Progenitor cell of endocrine pancreas (in vitro differentiated cells): ENCODE data around the gene ZFPL1. TPM values are rescaled to one million over a fixed set of nuclear protein-coding genes. Genes with fewer than 3 reads are reported as not detected.
A peak's percentile ranks its signal among the peaks of the same experiment; 100 is the strongest.

Experiments
- DNase-seq: peaks from one replicate; pipeline ENCODE4 v3.0.0; 2021; ENCODE audit warnings: low spot score; ENCODE audit not compliant: unreplicated experiment
- H3K27ac Mint-ChIP-seq: 2 replicates; pipeline ENCODE4 v1.8.0; 2021; ENCODE audit warnings: mild to moderate bottlenecking, moderate library complexity, mixed read lengths
- H3K27me3 Mint-ChIP-seq: 2 replicates; pipeline ENCODE4 v1.8.0; 2021; ENCODE audit warnings: mixed read lengths
- H3K36me3 Mint-ChIP-seq: 2 replicates; pipeline ENCODE4 v1.8.0; 2022; ENCODE audit warnings: mixed read lengths; ENCODE audit not compliant: insufficient read depth
- H3K4me1 Mint-ChIP-seq: 2 replicates; pipeline ENCODE4 v1.8.0; 2021; ENCODE audit warnings: low read depth, mixed read lengths
- H3K4me3 Mint-ChIP-seq: 2 replicates; pipeline ENCODE4 v1.8.0; 2021; ENCODE audit warnings: low read depth, mild to moderate bottlenecking, moderate library complexity, mixed read lengths
- H3K9me3 Mint-ChIP-seq: 2 replicates; pipeline ENCODE4 v1.8.0; 2021; ENCODE audit warnings: low read depth, mixed read lengths
- CTCF ChIP-seq: fragments of 200-600 bp; sonication (generic); IDR thresholded peaks from one replicate; pipeline ENCODE4 v1.5.0; 2021; ENCODE audit warnings: antibody characterized with exemption, mild to moderate bottlenecking; ENCODE audit not compliant: unreplicated experiment
- total RNA-seq: library from RNA; stranded (reverse); gene quantifications from 2 replicates; pipeline ENCODE4 v1.2.1, GENCODE V29; 2021

Gene ZFPL1
- total RNA-seq, 1 donor from 2014 or later, result 43.3 TPM

DNA sequence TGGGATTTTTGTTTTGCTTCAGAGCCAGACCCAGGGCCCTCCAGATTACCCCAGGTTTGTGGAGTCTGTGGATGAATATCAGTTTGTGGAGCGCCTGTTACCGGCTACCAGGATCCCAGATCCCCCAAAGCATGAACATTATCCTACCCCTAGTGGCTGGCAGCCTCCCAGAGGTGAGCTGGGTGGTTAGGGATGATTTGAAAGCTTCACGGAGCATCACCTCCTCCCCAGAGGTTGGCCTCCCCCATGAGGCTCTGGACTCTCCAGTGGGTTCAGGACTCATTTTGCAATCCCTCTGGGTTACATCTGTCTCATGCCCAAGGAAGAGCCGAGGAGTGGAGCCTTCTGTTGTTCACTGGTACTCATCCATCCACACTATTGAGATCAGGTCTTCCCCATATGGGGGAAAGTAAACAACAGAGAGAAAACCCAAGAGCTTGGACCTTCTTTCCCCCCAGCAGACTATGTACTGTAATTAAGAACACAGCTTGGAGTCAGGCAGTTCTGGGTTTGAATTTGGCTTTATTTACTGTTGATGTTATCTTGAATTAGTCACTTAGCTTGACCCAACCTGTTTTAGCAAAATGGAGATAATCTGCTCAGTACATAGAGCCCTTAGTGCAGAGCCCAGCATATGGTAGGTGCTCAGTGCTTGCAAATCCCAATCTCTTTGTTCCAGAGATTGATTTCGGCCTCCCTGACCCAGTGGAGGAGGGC is 40.6 kb downstream of the ZFPL1 start:
- no peak for DNase-seq
- TF ChIP-seq CTCF, result no peak
- Mint-ChIP-seq H3K9me3 (no peaks in the 10 kb centered on the region), H3K27ac (no peak overlapping the region), H3K4me1 (peaks cover 12% of the 10 kb centered on the region), H3K36me3 (peaks cover 5% of the 10 kb centered on the region), H3K27me3 (no peaks in the 10 kb centered on the region), H3K4me3 (peak overlapping the region; percentile 22)

- H3K36me3 Mint-ChIP-seq, result peaks cover 5% of the 10 kb centered on the region
- H3K4me1 Mint-ChIP-seq, result peaks cover 12% of the 10 kb centered on the region
- no peaks in the 10 kb centered on the region for H3K9me3 Mint-ChIP-seq
- H3K4me3 Mint-ChIP-seq, result no peak overlapping the region
- TF ChIP-seq CTCF, result no peak
- H3K27ac Mint-ChIP-seq, result no peak overlapping the region
- no peak for DNase-seq
- no peaks in the 10 kb centered on the region for H3K27me3 Mint-ChIP-seq
Measured at GRCh38 chr11:65125197-65126056, 41.4 kb downstream of the ZFPL1 start.

GRCh38 chr11:65126624-65127274 is 42.7 kb downstream of the ZFPL1 start:
- TF ChIP-seq CTCF, result no peak
- H3K4me3 Mint-ChIP-seq, result no peak overlapping the region
- no peaks in the 10 kb centered on the region for H3K27me3 Mint-ChIP-seq
- no peak overlapping the region for H3K27ac Mint-ChIP-seq
- no peak for DNase-seq
- no peaks in the 10 kb centered on the region for H3K9me3 Mint-ChIP-seq
- peaks cover 6% of the 10 kb centered on the region for H3K4me1 Mint-ChIP-seq
- peaks cover 4% of the 10 kb centered on the region for H3K36me3 Mint-ChIP-seq

- peaks cover 2% of the 10 kb centered on the region for H3K4me1 Mint-ChIP-seq
- no peak overlapping the region for H3K27ac Mint-ChIP-seq
- no peak overlapping the region for H3K4me3 Mint-ChIP-seq
- TF ChIP-seq CTCF, result no peak
- no peak for DNase-seq
- peaks cover 4% of the 10 kb centered on the region for H3K36me3 Mint-ChIP-seq
- no peaks in the 10 kb centered on the region for H3K27me3 Mint-ChIP-seq
- H3K9me3 Mint-ChIP-seq, result no peaks in the 10 kb centered on the region
Measured at GRCh38 chr11:65127473-65128181, 43.6 kb downstream of the ZFPL1 start.
